ENCODE results near the gene ADAM29.

The ADAM29 gene

DNA sequence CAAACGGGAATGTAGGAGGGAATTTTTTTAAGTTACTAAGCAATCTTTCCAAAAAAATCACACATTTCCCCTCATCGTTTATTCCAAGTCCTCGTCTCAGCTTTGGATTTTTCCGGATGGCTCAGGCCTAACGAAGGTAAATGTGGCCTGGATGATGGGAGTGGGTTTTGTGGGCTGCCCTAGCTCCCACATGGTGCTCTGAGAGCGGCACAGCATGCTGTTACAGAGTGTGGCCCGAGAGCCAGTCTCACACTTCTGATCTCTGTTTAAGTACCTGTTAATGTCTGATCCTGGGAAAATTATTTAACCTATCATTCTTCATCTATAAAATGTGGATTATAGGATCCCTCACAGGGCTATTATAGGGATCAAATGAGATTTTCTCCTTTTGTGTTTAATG, 38.2 kb upstream of the ADAM29 start:
- TF ChIP-seq, protein P1, sequence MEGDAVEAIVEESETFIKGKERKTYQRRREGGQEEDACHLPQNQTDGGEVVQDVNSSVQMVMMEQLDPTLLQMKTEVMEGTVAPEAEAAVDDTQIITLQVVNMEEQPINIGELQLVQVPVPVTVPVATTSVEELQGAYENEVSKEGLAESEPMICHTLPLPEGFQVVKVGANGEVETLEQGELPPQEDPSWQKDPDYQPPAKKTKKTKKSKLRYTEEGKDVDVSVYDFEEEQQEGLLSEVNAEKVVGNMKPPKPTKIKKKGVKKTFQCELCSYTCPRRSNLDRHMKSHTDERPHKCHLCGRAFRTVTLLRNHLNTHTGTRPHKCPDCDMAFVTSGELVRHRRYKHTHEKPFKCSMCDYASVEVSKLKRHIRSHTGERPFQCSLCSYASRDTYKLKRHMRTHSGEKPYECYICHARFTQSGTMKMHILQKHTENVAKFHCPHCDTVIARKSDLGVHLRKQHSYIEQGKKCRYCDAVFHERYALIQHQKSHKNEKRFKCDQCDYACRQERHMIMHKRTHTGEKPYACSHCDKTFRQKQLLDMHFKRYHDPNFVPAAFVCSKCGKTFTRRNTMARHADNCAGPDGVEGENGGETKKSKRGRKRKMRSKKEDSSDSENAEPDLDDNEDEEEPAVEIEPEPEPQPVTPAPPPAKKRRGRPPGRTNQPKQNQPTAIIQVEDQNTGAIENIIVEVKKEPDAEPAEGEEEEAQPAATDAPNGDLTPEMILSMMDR (IDR thresholded peaks at IDR 0.05; ENCODE audit: borderline replicate concordance, control extremely low read depth, extremely low read depth, insufficient read depth, missing control alignments): no peak
- DNase-seq (ENCODE audit: low spot score): no peak
- in situ Hi-C loops (cut with MboI; ENCODE audit: low sequenced_read_pairs, unreplicated experiment): no loop called here

DNA sequence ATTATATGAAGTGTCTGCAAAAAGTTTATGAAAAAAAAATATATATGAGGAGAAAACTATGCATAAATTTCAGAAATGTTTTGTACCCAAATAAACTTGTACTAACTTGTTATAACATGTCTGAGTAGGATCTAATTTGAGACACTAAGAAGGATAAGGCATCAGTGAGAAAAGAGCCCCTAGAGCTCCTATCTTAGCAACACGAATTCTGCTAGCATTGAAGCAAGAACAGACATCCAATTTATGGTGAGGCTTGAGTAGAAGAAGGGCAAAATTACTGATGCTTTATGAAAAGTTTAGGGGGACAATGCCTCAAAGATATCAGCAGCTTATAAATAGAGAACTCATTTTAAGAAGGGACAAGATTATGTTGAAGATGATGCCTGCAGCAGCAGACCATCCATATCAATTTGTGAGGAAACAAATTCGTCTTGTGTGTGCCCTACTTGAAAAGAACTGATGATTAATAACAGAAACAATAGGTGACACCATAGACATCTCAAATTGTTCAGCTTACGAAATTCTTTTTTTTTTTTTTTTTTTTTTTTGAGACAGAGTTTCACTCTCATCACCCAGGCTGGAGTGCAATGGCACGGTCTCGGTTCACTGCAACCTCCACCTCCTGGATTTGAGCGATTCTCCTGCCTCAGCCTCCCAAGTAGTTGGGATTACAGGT, 35.7 kb upstream of the ADAM29 start:
- in situ Hi-C loops (cut with MboI; ENCODE audit: low sequenced_read_pairs, unreplicated experiment): no loop called here
- DNase-seq (ENCODE audit: low spot score): no peak
- TF ChIP-seq, protein P1 (IDR thresholded peaks at IDR 0.05; ENCODE audit: borderline replicate concordance, control extremely low read depth, extremely low read depth, insufficient read depth, missing control alignments): no peak

DNA sequence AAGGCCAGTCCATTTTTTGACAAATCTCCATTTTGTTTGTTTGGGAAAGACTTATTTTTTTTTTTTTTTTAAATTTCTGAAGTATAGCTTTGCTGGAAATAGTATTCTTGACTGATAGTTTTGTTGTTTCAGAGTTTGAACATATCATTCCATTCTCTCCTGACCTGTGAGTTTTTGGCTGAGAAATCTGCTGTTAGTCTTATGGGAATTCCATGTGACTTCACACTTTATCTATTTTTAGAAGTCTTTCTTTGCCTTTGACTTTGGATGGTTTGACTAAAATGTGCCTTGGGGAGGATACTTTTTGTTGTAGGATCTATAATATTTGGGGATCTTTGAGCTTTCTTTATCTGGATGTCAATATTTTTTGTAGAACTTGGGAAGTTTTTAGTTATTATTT, 10.7 kb upstream of the ADAM29 start:
- TF ChIP-seq, protein P1 (IDR thresholded peaks at IDR 0.05; ENCODE audit: borderline replicate concordance, control extremely low read depth, extremely low read depth, insufficient read depth, missing control alignments): no peak
- in situ Hi-C loops (cut with MboI; ENCODE audit: low sequenced_read_pairs, unreplicated experiment): no loop called here
- DNase-seq (ENCODE audit: low spot score): no peak

DNA sequence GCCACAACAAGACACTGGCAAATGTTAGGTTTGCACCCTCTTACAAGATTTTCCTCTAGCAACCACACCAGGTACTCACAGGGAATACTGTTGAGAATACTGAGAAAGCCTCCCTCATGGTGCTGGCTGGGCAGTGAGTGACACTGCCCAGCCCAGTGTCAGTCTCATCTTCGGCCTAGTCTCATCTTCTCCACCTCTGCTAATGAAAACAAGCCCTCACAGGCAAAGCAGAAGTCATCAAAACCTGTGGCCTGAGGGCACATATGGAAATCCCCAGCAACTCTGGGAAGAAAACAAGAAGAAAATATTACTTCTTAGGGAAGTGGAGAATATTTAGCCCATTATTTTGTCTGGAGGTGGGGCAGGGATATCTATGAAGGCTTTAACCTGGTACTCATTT, 7.9 kb upstream of the ADAM29 start:
- DNase-seq (ENCODE audit: low spot score): no peak
- in situ Hi-C loops (cut with MboI; ENCODE audit: low sequenced_read_pairs, unreplicated experiment): no loop called here
- TF ChIP-seq, protein P1 (IDR thresholded peaks at IDR 0.05; ENCODE audit: borderline replicate concordance, control extremely low read depth, extremely low read depth, insufficient read depth, missing control alignments): no peak

DNA sequence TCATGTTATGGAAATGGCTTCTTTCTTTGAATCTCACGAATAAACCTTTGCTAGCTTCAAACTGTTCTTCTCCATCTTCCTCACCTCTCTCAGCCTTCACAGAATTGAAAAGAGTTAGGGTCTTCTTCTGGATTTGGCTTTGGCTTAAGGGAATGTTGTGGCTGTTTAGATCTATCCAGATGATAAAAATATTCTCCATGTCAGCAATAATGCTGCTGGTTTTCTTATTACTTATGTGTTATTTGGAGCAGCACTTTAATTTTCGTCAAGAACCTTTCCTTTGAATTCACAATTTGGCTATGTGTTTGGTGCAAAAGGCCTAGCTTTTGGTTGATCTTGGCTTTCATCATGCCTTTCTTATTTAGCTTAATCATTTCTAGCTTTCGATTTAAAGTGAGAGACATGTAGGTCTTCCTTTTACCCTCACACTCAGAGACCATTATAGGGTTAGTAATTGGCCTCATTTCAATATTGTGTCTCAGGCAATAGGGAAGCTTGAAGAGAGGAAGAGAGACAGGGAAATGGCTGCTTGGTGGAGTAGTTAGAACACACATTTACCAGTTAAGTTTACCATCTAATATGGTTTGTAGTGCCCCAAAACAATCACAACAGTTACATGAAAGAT, 5.1 kb upstream of the ADAM29 start:
- TF ChIP-seq, protein P1 (IDR thresholded peaks at IDR 0.05; ENCODE audit: borderline replicate concordance, control extremely low read depth, extremely low read depth, insufficient read depth, missing control alignments): no peak
- no peak for DNase-seq (ENCODE audit: low spot score)
- in situ Hi-C loops (cut with MboI; ENCODE audit: low sequenced_read_pairs, unreplicated experiment): no loop called here

DNA sequence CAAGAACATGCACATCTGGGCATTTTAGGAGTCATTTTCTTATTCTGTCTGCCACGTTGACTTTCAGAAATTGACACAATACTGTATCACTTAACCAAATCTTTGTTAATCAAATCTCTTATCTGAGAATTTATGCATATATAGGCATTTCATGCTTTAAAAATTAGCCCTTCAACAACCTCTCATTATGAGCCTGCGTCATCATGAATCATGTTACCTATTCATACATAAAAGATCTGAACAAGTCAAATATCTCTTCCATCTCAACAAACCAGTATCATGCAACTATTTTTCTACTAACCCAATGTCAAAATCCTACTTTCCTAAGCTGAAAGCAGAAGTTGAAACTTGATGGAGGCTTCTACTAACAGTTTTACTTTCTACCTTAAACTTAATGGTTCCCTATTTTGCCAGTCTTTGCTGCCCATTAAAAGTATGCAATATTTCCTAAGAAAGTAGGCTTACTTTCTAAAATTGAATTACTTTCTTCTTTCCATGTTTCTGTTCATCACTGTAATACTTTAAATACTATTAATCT, 1.8 kb downstream of the ADAM29 start:
- TF ChIP-seq, protein P1 (IDR thresholded peaks at IDR 0.05; ENCODE audit: borderline replicate concordance, control extremely low read depth, extremely low read depth, insufficient read depth, missing control alignments): no peak
- no peak for DNase-seq (ENCODE audit: low spot score)
- in situ Hi-C loops (cut with MboI; ENCODE audit: low sequenced_read_pairs, unreplicated experiment): no loop called here
